ENCODE results near the gene DRAP1. TPM values are rescaled to one million over a fixed set of nuclear protein-coding genes. Genes with fewer than 3 reads are reported as not detected.
A peak's percentile ranks its signal among the peaks of the same experiment; 100 is the strongest.

The DRAP1 gene
- total and polyA plus RNA-seq, 9 of the 15 experiments (the other 6 are each of a cell fraction or from before 2014, with no cell fraction given), result 9.6 to 200 (median 92.9) TPM

DNA sequence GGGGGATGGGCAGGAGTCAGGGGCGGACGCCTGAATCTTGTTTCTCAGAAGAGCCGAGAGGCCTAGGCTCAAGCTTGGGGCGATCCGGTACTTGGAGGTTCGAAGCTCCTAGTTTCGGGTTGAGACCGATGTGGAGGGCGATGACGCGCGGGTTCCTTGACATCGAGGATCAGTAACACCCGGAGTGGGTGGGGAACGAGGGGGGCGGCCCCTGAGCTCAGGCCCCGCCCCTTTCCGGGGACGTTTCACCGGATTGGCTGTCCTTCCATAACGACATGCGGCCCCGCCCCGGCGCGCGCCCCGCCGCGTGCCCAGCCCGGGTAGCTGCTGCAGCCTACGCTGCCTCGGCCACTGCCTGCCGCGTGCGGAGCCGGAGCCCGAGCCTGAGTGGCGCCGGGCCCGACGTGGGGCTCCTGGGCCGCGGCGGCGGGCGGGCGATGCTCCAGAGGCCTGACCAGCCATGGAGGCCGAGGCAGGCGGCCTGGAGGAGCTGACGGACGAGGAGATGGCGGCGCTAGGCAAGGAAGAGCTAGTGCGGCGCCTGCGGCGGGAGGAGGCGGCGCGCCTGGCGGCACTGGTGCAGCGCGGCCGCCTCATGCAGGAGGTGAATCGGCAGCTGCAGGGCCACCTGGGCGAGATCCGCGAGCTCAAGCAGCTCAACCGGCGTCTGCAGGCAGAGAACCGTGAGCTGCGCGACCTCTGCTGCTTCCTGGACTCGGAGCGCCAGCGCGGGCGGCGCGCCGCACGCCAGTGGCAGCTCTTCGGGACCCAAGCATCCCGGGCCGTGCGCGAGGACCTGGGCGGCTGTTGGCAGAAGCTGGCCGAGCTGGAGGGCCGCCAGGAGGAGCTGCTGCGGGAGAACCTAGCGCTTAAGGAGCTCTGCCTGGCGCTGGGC, 28.7 kb upstream of the DRAP1 start, which contains the start of gene CCDC85B (continued):
- TF ChIP-seq ZNF311 (CRISPR knock-in tag; IDR thresholded peaks at IDR 0.05) (no peak), CEBPB (tag; IDR thresholded peaks at IDR 0.05) (no peak), ZNF282 (CRISPR knock-in tag; IDR thresholded peaks at IDR 0.05) (0 out of 2 replicates have a peak, but pooled peaks have one; percentile 55), HMG20A (CRISPR knock-in tag; conservative IDR thresholded peaks at IDR 0.05) (no peak), ZBTB49 (CRISPR knock-in tag; IDR thresholded peaks at IDR 0.05; ENCODE audit: borderline replicate concordance) (no peak), ZBTB8A (IDR thresholded peaks at IDR 0.05; ENCODE audit: partially characterized antibody) (no peak), BCOR (IDR thresholded peaks at IDR 0.05) (no peak), HDAC3 (IDR thresholded peaks at IDR 0.05; ENCODE audit: borderline replicate concordance, partially characterized antibody) (no peak), MGA (IDR thresholded peaks at IDR 0.05) (peak; percentile 68), TCFL5 (CRISPR knock-in tag; conservative IDR thresholded peaks at IDR 0.05) (no peak), RUNX1 (IDR thresholded peaks at IDR 0.05; ENCODE audit: low read depth) (no peak), NFIX (CRISPR knock-in tag; IDR thresholded peaks at IDR 0.05; ENCODE audit: low read depth) (no peak), CREBBP (IDR thresholded peaks at IDR 0.05; ENCODE audit: low read depth, low read length) (no peak)
- TF ChIP-seq, protein P1, sequence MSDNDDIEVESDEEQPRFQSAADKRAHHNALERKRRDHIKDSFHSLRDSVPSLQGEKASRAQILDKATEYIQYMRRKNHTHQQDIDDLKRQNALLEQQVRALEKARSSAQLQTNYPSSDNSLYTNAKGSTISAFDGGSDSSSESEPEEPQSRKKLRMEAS (CRISPR knock-in tag; IDR thresholded peaks at IDR 0.05), result peak; percentile 92
